Mucosa of stomach (tissue), 1 donor: ENCODE results near the gene ADAMTSL5.

Source experiments
- H3K27me3 ChIP-seq: one replicate; pipeline ENCODE4 v1.7.0; 2013; ENCODE audit warnings: mild to moderate bottlenecking, low read length; ENCODE audit not compliant: control insufficient read depth, insufficient read depth
- H3K36me3 ChIP-seq: one replicate; pipeline ENCODE4 v1.7.0; 2013; ENCODE audit warnings: low read length; ENCODE audit not compliant: control insufficient read depth, insufficient read depth
- H3K4me1 ChIP-seq: one replicate; pipeline ENCODE4 v1.7.0; 2013; ENCODE audit warnings: mild to moderate bottlenecking, low read length; ENCODE audit not compliant: control insufficient read depth, insufficient read depth
- H3K4me3 ChIP-seq: one replicate; pipeline ENCODE4 v1.7.0; 2013; ENCODE audit warnings: low read length
- H3K9ac ChIP-seq: one replicate; pipeline ENCODE4 v1.7.0; 2013; ENCODE audit warnings: mild to moderate bottlenecking, low read length, moderate library complexity
- H3K9me3 ChIP-seq: one replicate; pipeline ENCODE4 v1.7.0; 2013; ENCODE audit warnings: mild to moderate bottlenecking, low read length, moderate library complexity; ENCODE audit not compliant: control insufficient read depth
- donor health status: Pancreatic carcinoma.

ADAMTSL5 gene

DNA sequence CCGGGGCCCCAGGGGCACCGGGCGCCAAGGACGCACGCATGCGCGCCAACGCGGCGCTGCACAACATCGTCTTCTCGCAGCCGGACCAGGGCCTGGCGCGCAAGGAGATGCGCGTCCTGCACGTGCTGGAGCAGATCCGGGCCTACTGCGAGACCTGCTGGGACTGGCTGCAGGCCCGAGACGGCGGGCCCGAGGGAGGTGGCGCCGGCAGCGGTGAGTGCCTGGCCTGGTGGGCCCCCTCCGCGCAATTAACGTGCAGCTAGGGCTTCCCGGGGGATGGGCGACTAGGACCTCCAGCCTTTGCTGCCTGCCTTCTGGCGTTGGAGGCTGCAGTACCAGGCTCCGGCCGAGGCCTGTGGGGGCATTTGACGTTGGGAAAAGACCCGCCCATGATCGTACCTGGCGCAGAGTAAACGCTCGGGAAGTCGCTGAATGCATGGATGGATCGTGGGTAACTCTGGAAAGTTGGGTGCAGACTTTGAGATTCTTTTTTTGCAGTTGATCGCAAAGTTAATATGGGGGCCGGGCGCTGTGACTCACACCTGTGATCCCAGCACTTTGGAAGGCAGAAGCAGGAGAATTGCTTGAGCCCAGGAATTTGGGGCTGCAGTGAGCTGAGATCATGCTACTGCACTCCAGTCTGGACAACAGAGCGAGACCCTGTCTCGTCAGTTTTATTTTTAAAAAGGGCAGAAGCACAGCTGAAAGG, 55.6 kb downstream of the ADAMTSL5 start:
- Histone ChIP-seq H3K4me3 (no peak overlapping the region), H3K36me3 (no peaks in the 10 kb centered on the region), H3K4me1 (peaks cover 32% of the 10 kb centered on the region), H3K9me3 (no peaks in the 10 kb centered on the region), H3K9ac (no peak overlapping the region), H3K27me3 (peaks cover 62% of the 10 kb centered on the region)

DNA sequence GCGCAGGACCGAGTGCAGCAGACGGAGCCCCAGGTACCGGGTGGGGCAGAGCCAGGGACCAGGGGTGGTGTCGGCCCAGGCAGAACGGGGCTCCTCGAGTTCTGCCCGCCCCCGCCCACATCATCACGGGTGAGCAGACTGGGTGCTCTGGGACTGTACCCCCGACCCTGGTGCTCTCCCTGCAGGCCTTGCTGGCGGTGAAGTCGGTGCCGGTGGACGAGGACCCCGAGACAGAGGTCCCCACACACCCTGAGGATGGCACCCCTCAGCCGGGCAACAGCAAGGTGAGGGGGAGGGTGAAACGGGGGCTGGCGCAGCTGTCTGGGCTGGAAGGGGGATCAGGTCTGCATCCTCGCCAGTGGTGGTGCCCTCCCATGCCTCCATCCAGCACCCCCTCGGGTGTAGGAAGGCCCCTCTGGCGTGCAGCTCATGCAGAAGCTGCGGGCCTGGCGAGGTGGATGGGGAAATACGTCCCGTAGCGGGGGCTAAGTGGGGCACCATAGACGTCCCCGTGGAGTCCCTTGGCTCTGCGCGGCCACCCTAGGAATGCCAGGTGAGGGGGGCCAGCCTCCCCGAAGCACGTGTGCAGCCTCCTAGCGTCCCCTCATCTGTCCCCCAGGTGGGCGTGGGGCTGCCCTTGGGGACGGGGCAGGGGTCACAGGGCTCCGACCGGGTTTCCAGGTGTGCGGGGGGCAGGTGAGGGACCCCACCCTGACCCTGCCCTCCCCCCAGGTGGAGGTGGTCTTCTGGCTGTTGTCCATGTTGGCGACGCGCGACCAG, 56.5 kb downstream of the ADAMTSL5 start:
- Histone ChIP-seq H3K4me3 (no peak overlapping the region), H3K4me1 (peaks cover 32% of the 10 kb centered on the region), H3K9me3 (no peaks in the 10 kb centered on the region), H3K27me3 (peaks cover 71% of the 10 kb centered on the region), H3K36me3 (no peaks in the 10 kb centered on the region), H3K9ac (no peak overlapping the region)

DNA sequence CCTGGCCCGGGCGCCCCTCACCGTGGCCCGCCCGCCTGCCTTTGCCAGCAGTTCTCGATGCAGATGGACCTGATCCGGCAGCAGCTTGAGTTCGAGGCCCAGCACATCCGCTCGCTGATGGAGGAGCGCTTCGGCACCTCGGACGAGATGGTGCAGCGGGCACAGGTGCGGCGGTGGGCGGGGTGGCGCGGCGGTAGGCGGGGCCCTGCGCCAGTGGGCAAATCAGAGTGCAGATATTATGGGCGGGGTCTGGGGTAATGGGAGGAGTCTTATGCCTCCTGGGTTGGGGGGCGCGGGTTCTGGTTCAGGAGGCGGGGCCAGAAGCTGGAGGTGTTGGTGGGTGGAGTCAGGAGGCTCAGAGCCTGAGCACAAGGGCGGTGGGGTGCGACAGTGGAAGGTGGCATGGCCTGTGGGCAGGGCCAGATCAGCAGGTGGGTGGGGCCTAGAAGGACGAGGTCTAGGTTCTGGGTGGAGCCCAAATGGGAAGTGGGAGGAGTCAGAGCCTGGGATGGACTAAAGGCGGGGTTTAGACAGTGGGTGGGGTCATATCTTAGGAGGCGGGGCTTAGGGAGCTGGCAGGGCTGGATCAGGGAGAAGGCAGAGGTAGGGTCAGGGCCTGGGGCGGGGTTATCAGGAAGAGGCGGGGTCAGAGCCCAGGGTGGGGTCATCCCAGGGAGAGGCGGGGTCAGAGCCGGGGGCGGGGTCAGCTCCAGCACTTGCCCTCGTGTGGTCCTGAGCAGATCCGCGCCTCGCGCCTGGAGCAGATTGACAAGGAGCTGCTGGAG, 57.3 kb downstream of the ADAMTSL5 start:
- peaks cover 32% of the 10 kb centered on the region for H3K4me1 ChIP-seq
- H3K27me3 ChIP-seq, result peaks cover 79% of the 10 kb centered on the region
- no peaks in the 10 kb centered on the region for H3K9me3 ChIP-seq
- no peak overlapping the region for H3K4me3 ChIP-seq
- no peak overlapping the region for H3K9ac ChIP-seq
- no peaks in the 10 kb centered on the region for H3K36me3 ChIP-seq
